Measurements from ENCODE around the gene RAN. TPM values are rescaled to one million over a fixed set of nuclear protein-coding genes. Genes with fewer than 3 reads are reported as not detected.

RAN gene
- total and polyA plus RNA-seq, 9 of the 15 experiments (the other 6 are each of a cell fraction or from before 2014, with no cell fraction given): 1,687 to 3,820 (median 2,300) TPM

DNA sequence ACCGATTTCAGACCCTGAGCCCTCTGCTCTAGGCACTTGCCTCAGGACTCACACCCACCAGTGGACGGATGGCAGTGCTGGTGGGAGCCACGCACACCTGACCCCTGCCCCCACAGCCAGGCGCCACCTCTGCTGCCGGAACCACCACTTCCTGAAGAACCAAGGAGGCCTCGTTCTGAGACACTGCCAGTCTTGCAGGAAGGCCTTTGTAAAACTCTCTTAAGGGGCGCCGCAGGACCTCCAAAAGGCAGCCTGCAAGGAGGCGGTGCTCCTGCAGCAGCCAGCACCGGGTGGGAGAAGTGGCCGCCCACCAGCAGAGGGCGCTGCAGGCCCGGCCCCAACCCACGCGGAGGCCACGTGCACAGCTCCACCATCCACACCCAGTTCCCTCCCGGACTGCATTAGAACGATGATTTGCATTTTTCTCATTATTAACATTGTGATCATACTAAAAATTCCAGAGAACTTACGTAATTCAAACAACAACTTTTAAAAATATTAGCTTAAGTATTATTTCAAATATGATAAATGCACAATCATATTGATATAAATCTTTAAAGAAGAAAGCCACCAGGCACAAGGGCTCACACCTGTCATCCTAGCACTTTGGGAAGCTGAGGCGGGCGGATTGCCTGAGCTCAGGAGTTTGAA lies 45.6 kb upstream of the RAN start (continued):
- peak in 1 of 2 experiments; percentile 69; a peak in 1 of 4 replicates for TF ChIP-seq ZMIZ1 (IDR thresholded peaks at IDR 0.05; ENCODE audit: low read depth in 2 of 2, low read length in 2 of 2)
- no peak for TF ChIP-seq HDAC8 (tag; IDR thresholded peaks at IDR 0.05)
- peak; percentile 93 for TF ChIP-seq BHLHE40 (IDR thresholded peaks at IDR 0.05; ENCODE audit: low read length)
- TF ChIP-seq SP1 (CRISPR knock-in tag; IDR thresholded peaks at IDR 0.05): peak; percentile 66
- TF ChIP-seq SOX6 (IDR thresholded peaks at IDR 0.05): peak; percentile 40; the same call in 1 of the 2 replicates
- TF ChIP-seq LARP7 (IDR thresholded peaks at IDR 0.05): no peak
- TF ChIP-seq NR1H2 (CRISPR knock-in tag; IDR thresholded peaks at IDR 0.05): no peak
- TF ChIP-seq TFE3 (CRISPR knock-in tag; IDR thresholded peaks at IDR 0.05): no peak
- TF ChIP-seq FOXK1 (CRISPR knock-in tag; IDR thresholded peaks at IDR 0.05; ENCODE audit: borderline replicate concordance): peak; percentile 87; the same call in 1 of the 2 replicates
- no peak for TF ChIP-seq ATF1 (CRISPR knock-in tag; IDR thresholded peaks at IDR 0.05)
- TF ChIP-seq ATF1 (tag; IDR thresholded peaks at IDR 0.05): peak; percentile 73
- TF ChIP-seq ZNF717 (CRISPR knock-in tag; IDR thresholded peaks at IDR 0.05): 0 out of 2 replicates have a peak, but pooled peaks have one; percentile 57
- TF ChIP-seq JUND (IDR thresholded peaks at IDR 0.05; ENCODE audit: borderline replicate concordance, low read depth, low read length): peak; percentile 48
- TF ChIP-seq JUND (tag; IDR thresholded peaks at IDR 0.05; ENCODE audit: borderline replicate concordance, low read depth, low read length): peak; percentile 8; the same call in 1 of the 3 replicates
- TF ChIP-seq ZNF197 (CRISPR knock-in tag; IDR thresholded peaks at IDR 0.05; ENCODE audit: low read depth): 0 out of 2 replicates have a peak, but pooled peaks have one; percentile 43
- peak; percentile 68; the same call in 1 of the 2 replicates for TF ChIP-seq CC2D1A (IDR thresholded peaks at IDR 0.05)
- TF ChIP-seq ZBTB5 (IDR thresholded peaks at IDR 0.05): no peak
- TF ChIP-seq IRF2 (CRISPR knock-in tag; IDR thresholded peaks at IDR 0.05): no peak
- TF ChIP-seq E4F1 (CRISPR knock-in tag; IDR thresholded peaks at IDR 0.05; ENCODE audit: borderline replicate concordance): no peak
- no peak for TF ChIP-seq ZKSCAN3 (CRISPR knock-in tag; IDR thresholded peaks at IDR 0.05)
- TF ChIP-seq ZNF583 (CRISPR knock-in tag; IDR thresholded peaks at IDR 0.05): no peak

All from K562 (cell line).